WI38 (cell line): ENCODE measurements around the gene ABCA4.

Experiments
- H3K4me3 ChIP-seq: 2 replicates; pipeline ENCODE4 v1.5.1; 2011; ENCODE audit warnings: low read depth, mild to moderate bottlenecking, control low read depth, low read length
- CTCF ChIP-seq: IDR thresholded peaks from 2 replicates; pipeline ENCODE4 v1.5.1; 2012; ENCODE audit warnings: low read depth, mild to moderate bottlenecking, control low read depth, low read length

ABCA4 gene

GRCh38 chr1:94121411-94121821 lies 468 bp upstream of the ABCA4 start:
- H3K4me3 ChIP-seq: no peak overlapping the region
- no peak for TF ChIP-seq CTCF

- TF ChIP-seq CTCF: no peak
- H3K4me3 ChIP-seq: no peak overlapping the region
Measured at GRCh38 chr1:94120570-94120901, 412 bp downstream of the ABCA4 start.

GRCh38 chr1:94119796-94120569 lies 965 bp downstream of the ABCA4 start:
- no peak overlapping the region for H3K4me3 ChIP-seq
- TF ChIP-seq CTCF: no peak

- no peak overlapping the region for H3K4me3 ChIP-seq
- TF ChIP-seq CTCF: no peak
Measured at GRCh38 chr1:94119306-94119705, 1.6 kb downstream of the ABCA4 start.

GRCh38 chr1:94118471-94118870 lies 2.5 kb downstream of the ABCA4 start:
- H3K4me3 ChIP-seq: no peak overlapping the region
- TF ChIP-seq CTCF: no peak

- TF ChIP-seq CTCF: no peak
- no peak overlapping the region for H3K4me3 ChIP-seq
Measured at GRCh38 chr1:94118013-94118412, 2.9 kb downstream of the ABCA4 start.

GRCh38 chr1:94117259-94117851 lies 3.6 kb downstream of the ABCA4 start:
- TF ChIP-seq CTCF: no peak
- no peak overlapping the region for H3K4me3 ChIP-seq
